Esophagus squamous epithelium (tissue), 5 donors: ENCODE data around the gene ZDHHC14. TPM values are rescaled to one million over a fixed set of nuclear protein-coding genes. Genes with fewer than 3 reads are reported as not detected.
"Not testable (repeated sequence)": the region's sequence is repeated elsewhere in the genome, so short reads cannot be mapped to it uniquely, and the experiment has no call there.

Source experiments
- DNase-seq: peaks from one replicate; lab custom pipeline; 2025; lab: John Stamatoyannopoulos, UW
- H3K27ac ChIP-seq, 4 donors: fragments of 200-600 bp; sonication (generic); one replicate each; pipeline ENCODE4 v1.5.1; 2016 to 2019; ENCODE audit warnings: mild to moderate bottlenecking in 1 of 4
- H3K27me3 ChIP-seq, 4 donors: fragments of 200-600 bp; sonication (generic); 1 replicate in 3 of 4; 2 replicates in 1 of 4; pipeline versions ENCODE4 v1.5.1 to v1.6.0; 2017 to 2021; ENCODE audit warnings: antibody characterized with exemption in 1 of 4
- H3K36me3 ChIP-seq, 3 donors: fragments of 200-600 bp; sonication (generic); one replicate each; pipeline ENCODE4 v1.5.1; 2016 to 2019
- H3K4me1 ChIP-seq, 3 donors: fragments of 200-600 bp; sonication (generic); one replicate each; pipeline ENCODE4 v1.5.1; 2017 to 2019
- H3K4me3 ChIP-seq, 4 donors: fragments of 200-600 bp; sonication (generic); 1 replicate in 3 of 4; 2 replicates in 1 of 4; pipeline ENCODE4 v1.5.1; 2016 to 2019; ENCODE audit warnings: mild to moderate bottlenecking in 2 of 4, moderate library complexity in 1 of 4
- H3K9me3 ChIP-seq, 3 donors: fragments of 200-600 bp; sonication (generic); one replicate each; pipeline ENCODE4 v1.5.1; 2016 to 2019
- POLR2A ChIP-seq, 4 donors: fragments of 450-650 bp; IDR thresholded peaks; one replicate each; pipeline ENCODE4 v1.6.1; 2017; ENCODE audit warnings: antibody characterized with exemption in 4 of 4, mild to moderate bottlenecking in 4 of 4, moderate library complexity in 3 of 4
- WGBS, 2 donors: methylation state at CpG; one replicate each; pipeline ENCODE4 v1.1.5; 2018; 5-methylcytosine and 5-hydroxymethylcytosine counted together
- intact Hi-C: fragments of 100-400 bp; cut with DNase I; formaldehyde crosslinking; loops from one replicate; pipeline ENCODE4 v1.15.0; 2022
- total RNA-seq, 4 donors: library from RNA; depleted of rRNA; stranded (reverse); fragments of >200 nt; gene quantifications; one replicate each; pipeline ENCODE4 v1.1.0, GENCODE V29; 2016
- TF ChIP-seq, protein P1 (sequence below), 6 experiments: fragments of 450-650 bp in 4 of 6; fragments of 200-600 bp in 2 of 6; sonication (generic) in 2 of 6; IDR thresholded peaks; one replicate each; pipeline ENCODE4 v1.5.1; 2016 to 2019; ENCODE audit warnings: antibody characterized with exemption in 6 of 6, mild to moderate bottlenecking in 4 of 6, moderate library complexity in 4 of 6
- donor health status: DM: yes; HTN: yes; CAD: no.

The ZDHHC14 gene
- total RNA-seq, 4 donors from 2014 or later: 6.1 to 15.6 (median 6.9) TPM

- Histone ChIP-seq H3K4me3 (no peak overlapping the region), H3K36me3 (no peaks in the 10 kb centered on the region), H3K27ac (no peak overlapping the region), H3K4me1 (peaks cover 0 to 13% (median 0%) of the 10 kb centered on the region in 3 donors), H3K27me3 (no peaks in the 10 kb centered on the region), H3K9me3 (no peaks in the 10 kb centered on the region)
- intact Hi-C loops: no loop called here
- no peak for TF ChIP-seq POLR2A (IDR thresholded peaks at IDR 0.05)
- TF ChIP-seq, protein P1, sequence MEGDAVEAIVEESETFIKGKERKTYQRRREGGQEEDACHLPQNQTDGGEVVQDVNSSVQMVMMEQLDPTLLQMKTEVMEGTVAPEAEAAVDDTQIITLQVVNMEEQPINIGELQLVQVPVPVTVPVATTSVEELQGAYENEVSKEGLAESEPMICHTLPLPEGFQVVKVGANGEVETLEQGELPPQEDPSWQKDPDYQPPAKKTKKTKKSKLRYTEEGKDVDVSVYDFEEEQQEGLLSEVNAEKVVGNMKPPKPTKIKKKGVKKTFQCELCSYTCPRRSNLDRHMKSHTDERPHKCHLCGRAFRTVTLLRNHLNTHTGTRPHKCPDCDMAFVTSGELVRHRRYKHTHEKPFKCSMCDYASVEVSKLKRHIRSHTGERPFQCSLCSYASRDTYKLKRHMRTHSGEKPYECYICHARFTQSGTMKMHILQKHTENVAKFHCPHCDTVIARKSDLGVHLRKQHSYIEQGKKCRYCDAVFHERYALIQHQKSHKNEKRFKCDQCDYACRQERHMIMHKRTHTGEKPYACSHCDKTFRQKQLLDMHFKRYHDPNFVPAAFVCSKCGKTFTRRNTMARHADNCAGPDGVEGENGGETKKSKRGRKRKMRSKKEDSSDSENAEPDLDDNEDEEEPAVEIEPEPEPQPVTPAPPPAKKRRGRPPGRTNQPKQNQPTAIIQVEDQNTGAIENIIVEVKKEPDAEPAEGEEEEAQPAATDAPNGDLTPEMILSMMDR (IDR thresholded peaks at IDR 0.05): no peak
- 73 to 80% methylated on average over 9 of the region's 9 CpGs for WGBS, 2 donors
- no peak for DNase-seq
Observed at GRCh38 chr6:157460182-157460999, 79.4 kb downstream of the ZDHHC14 start.

DNA sequence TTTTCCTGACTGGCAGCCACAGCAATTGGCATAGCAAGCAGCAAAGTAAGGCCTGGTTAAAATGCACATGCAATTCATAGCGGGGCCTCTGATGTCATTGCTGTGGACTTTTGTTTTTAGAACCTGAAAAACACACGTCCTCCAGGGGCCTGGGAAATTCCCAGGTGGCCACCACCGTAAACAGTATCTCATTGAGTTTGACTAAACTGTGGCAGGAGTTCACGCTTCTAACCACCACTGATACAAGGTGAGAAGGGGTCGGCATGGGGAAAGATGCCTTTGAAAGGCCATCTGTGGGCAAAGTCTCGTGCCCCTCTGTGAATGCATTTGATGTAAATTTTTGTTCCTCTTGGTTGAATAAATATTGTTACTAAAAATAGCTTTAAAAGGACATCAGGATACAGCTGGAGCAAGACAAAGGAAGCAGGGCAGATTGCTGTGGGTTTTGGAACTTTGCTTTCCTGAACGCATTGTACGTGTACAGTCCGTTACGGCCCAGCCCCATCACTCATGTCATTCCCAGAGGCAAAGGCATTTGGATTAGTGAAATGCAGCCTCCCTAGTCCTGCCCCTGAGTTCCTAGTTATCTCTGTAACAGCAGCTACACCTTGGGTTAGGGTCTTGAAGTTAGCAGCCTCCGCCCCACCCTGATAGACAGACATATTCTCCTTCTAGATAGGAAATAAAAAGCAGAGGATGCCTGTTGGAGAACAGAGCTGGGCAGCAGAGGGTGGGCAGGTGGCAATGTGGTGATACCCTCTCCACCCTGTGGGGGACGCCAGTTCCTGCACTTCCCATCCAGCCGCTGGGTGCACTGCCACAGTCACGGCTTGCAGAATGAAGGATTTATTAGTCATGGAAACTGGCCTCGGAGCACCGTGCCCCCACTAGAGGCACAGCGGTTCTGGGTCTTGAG lies 80.3 kb downstream of the ZDHHC14 start:
- no peak overlapping the region for H3K4me3 ChIP-seq
- peaks cover 0 to 13% (median 0%) of the 10 kb centered on the region in 3 donors for H3K4me1 ChIP-seq
- H3K27me3 ChIP-seq: no peaks in the 10 kb centered on the region
- H3K36me3 ChIP-seq: no peaks in the 10 kb centered on the region
- no peaks in the 10 kb centered on the region for H3K9me3 ChIP-seq
- DNase-seq: no peak
- WGBS, 2 donors: 69 to 75% methylated on average over 16 to 17 of the region's 17 CpGs
- H3K27ac ChIP-seq: no peak overlapping the region
- TF ChIP-seq, protein P1 (IDR thresholded peaks at IDR 0.05): no peak
- no peak for TF ChIP-seq POLR2A (IDR thresholded peaks at IDR 0.05)
- intact Hi-C loops: no loop called here

DNA sequence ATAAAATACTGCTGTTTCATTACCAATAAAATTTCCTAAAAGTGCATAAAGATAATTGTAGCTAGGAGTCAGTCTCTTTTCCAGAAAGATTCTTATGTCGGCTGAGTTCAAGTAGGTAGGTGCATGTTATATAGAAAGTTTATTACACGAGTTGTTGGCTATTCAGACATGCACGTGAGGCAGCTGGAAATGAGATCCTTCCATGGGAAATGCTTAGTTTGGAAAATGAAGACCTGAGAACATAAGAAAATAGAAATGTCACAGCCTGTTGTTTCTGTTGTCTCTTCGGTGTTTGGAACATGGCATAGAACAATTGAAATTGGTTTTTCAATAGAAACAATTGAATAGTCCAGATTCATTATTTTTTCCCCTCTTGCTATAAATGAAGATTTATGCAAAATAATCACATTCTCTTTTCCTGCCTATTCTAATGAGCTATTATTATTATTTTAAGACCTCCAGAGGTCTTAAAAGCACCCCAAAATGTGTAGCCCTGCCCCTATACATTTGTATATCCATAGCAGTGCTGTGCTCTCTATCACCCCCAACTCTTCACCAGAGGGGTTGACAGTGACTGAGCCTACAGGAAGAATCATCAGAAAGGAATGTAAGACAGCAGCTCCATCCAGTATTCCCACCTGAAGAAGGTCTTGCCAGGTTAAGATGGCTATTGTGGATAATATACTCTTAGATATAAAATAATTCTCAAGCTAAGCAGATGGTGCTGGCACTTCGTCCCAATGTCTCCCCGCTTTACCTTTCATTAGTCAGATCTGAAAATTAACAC lies 82.2 kb downstream of the ZDHHC14 start:
- DNase-seq: no peak
- Histone ChIP-seq H3K4me1 (peaks cover 0 to 13% (median 0%) of the 10 kb centered on the region in 3 donors), H3K9me3 (no peaks in the 10 kb centered on the region), H3K27me3 (no peaks in the 10 kb centered on the region), H3K27ac (no peak overlapping the region), H3K36me3 (no peaks in the 10 kb centered on the region), H3K4me3 (no peak overlapping the region)
- TF ChIP-seq POLR2A (IDR thresholded peaks at IDR 0.05): no peak
- TF ChIP-seq, protein P1 (IDR thresholded peaks at IDR 0.05): no peak
- 86 to 87% methylated on average over 4 to 6 of the region's 6 CpGs for WGBS, 2 donors
- intact Hi-C loops: no loop called here

DNA sequence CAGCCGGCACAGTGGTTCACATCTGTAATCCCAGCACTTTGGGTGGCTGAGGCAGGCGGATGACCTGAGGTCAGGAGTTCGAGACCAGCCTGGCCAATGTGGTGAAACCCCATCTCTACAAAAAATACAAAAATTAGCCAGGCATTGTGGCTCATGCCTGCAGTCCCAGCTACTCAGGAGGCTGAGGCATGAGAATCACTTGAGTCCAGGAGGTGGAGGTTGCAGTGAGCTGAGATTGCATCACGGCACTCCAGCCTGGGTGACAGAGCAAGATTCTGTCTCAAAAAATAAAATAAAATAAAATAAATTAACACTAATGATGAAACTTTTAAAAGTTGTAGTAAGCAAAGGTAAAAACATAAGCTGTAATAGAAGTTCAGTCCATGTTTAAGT lies 82.7 kb downstream of the ZDHHC14 start:
- WGBS, 2 donors: 90% methylated on average over 1 to 4 of the region's 4 CpGs

More for the DNA sequence above, 82.7 kb downstream of the ZDHHC14 start:
- intact Hi-C loops, H3K9me3 ChIP-seq, H3K4me3 ChIP-seq, DNase-seq, H3K27ac ChIP-seq, H3K27me3 ChIP-seq, H3K36me3 ChIP-seq: not testable (repeated sequence)
- peaks cover 0 to 13% (median 0%) of the 10 kb centered on the region in 3 donors for H3K4me1 ChIP-seq
